GM12864 (cell line): ENCODE measurements around the gene CTIF.

ENCODE experiments used
- DNase-seq: peaks from one replicate; pipeline ENCODE4 v3.0.0-alpha.2; 2011; ENCODE audit warnings: low read depth
- H3K4me3 ChIP-seq: 2 replicates; pipeline ENCODE4 v1.5.1; 2011; ENCODE audit warnings: mild to moderate bottlenecking, low read depth, low read length, control low read depth
- CTCF ChIP-seq: IDR thresholded peaks from 2 replicates; pipeline ENCODE4 v1.5.1; 2011; ENCODE audit warnings: low read depth, mild to moderate bottlenecking, moderate library complexity, low read length, control low read depth, inconsistent platforms; ENCODE audit errors: missing control alignments

CTIF gene

DNA sequence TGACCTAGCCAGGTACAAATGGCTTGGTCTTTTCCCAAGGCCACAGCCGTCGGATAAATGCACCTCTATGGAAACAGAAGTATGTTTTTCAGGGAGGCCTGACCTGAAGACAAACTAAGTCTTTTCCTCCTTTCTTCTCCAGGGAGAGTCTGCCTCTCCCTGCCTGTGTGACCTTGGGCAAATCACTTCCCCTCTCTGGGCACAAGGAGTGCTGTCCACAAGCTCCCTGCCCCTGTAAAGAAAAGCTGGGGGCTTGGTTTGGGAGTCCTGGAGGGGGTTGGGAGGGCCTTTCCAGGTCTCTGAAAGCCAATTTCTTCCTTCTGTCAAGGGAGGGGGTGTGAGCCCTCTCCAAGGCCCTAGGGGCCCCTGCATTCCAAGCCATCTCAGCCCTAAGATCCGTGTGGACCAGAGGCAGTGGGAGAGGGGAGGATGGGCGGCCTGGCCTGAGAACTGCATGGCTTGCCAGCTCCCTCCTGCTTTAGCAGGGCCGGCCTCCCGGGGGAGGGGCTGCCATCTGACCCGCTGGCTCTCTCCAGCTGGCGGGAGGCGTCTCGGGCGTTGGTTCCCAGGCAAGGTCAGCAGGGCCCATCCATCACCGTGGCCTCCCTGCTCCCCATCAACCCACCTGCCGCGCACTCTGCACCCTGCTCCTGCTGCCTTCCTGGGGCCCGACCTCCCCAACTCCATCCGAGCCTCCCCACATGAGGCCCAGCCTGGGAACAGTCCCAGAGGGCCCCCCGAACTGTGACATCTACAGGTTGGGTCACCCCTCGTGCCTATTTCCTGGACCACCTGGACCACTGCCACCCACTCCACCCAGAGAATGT is 350.5 kb downstream of the CTIF start:
- H3K4me3 ChIP-seq, result no peak overlapping the region
- TF ChIP-seq CTCF, result no peak
- no peak for DNase-seq

GRCh38 chr18:48889981-48890762 is 351.3 kb downstream of the CTIF start:
- TF ChIP-seq CTCF, result no peak
- H3K4me3 ChIP-seq, result no peak overlapping the region
- no peak for DNase-seq

DNA sequence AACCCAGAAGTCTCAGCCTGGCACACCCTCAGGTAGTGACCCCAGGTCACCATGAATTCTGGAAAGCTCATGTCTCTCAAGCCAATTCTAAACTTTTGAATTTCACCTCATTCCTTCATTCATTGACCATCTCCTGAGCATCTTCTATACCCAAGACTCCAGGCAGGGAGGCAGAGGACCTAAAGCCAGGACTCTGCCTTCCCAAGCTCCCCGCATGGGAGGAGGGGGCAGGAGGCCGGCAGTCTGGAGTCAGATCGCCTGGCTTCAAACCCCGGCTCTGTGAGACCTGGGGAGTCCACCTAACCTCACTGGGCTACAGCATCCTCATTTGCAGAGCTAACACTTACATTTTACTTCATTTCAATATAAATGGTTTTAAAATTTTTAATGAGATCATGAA is 352.9 kb downstream of the CTIF start:
- no peak for DNase-seq
- no peak overlapping the region for H3K4me3 ChIP-seq
- TF ChIP-seq CTCF, result no peak

GRCh38 chr18:48892146-48892855 is 353.5 kb downstream of the CTIF start:
- TF ChIP-seq CTCF, result no peak
- no peak for DNase-seq
- no peak overlapping the region for H3K4me3 ChIP-seq

DNA sequence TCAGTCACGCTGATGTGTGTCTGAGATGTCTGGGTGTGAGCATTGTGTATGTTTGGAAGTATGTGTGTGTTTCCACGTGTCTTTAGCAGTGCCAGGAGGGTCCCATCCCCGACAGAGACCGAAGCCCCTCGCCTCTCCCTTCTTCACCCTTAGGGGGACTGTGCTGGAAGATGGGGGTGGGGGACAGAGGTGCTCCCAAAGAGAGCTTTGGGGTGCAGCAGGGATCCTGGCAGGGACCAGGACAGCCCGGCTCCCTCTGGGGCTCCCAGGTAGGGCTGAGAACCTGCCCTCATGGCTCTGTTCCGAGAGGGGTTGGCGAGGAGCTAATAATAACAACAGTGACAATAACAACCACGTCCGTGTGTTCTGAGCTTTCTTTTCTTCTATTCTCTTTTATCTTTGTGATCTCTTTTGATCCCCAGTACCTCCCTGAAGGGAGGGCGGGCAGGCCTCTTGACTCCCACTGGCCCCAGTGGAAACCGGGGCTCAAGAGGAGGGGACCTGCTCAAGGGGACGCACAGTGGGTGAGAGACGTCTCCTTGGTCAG is 354.3 kb downstream of the CTIF start:
- DNase-seq, result no peak
- no peak for TF ChIP-seq CTCF
- H3K4me3 ChIP-seq, result no peak overlapping the region

- no peak for TF ChIP-seq CTCF
Measured at GRCh38 chr18:48893608-48894600, 355.1 kb downstream of the CTIF start.

More at GRCh38 chr18:48893608-48894600, 355.1 kb downstream of the CTIF start:
- DNase-seq, result no peak
- H3K4me3 ChIP-seq, result no peak overlapping the region
